ENCODE data around the gene CHRM4. TPM values are rescaled to one million over a fixed set of nuclear protein-coding genes. Genes with fewer than 3 reads are reported as not detected.
"Not testable (repeated sequence)": the region's sequence is repeated elsewhere in the genome, so short reads cannot be mapped to it uniquely, and the experiment has no call there.

Gene CHRM4
- total RNA-seq, 4 donors from 2014 or later = 0.22 TPM; not detected in 3

DNA sequence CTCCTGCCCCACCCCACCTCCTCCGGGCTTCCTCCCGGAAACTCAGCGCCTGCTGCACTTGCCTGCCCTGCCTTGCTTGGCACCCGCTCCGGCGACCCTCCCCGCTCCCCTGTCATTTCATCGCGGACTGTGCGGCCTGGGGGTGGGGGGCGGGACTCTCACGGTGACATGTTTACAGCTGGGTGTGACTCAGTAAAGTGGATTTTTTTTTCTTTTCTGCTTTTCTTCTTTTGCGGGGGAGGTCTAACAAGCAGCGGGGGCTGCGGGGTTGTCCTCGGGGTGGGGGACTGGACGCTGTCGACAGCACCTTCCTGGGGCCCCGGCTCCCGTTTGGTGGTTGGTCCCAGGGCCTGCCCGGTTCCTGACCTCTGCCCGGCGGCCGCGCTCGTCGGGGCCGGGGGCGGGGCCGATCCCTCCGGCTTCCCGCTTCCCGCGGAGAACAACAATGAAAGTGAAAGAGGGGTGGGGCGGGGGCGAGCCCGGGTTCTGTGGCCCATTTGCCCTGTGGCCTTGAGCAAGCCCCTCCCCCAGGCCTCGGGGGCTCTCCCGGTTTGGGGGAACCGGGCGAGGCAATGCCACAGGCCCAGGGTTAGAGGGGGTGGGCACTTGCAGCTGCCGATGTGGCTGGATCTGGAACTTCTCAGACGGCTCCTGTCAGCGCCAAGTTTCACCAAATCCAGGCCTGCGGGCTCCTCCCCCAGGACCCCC, 11.1 kb downstream of the CHRM4 start:
- peak; percentile 63 to 66 for DNase-seq
- Histone ChIP-seq H3K4me3 (replicated peaks in 1 of 3) (peak overlapping the region; percentile 36 to 75 (median 51)), H3K4me1 (peaks cover 8 to 16% of the 10 kb centered on the region in 2 donors), H3K9me3 (no peaks in the 10 kb centered on the region), H3K36me3 (peaks cover 7 to 13% of the 10 kb centered on the region in 2 donors), H3K27ac (peak overlapping the region in 2 of 3 donors; percentile 12 to 70), H3K27me3 (no peaks in the 10 kb centered on the region)
- WGBS, 2 donors = 3 to 9% methylated on average over 10 to 24 of the region's 45 CpGs
- intact Hi-C loops (cut with DNase I) = no loop called here
- TF ChIP-seq POLR2A (IDR thresholded peaks at IDR 0.05) (no peak), CTCF (IDR thresholded peaks at IDR 0.05) (no peak)

GRCh38 chr11:46379482-46380293, 11.9 kb downstream of the CHRM4 start:
- DNase-seq = peak in 1 of 2 donors; percentile 39
- H3K9me3 ChIP-seq; H3K27me3 ChIP-seq; intact Hi-C loops (cut with DNase I); H3K4me3 ChIP-seq (replicated peaks in 1 of 3): not testable (repeated sequence)
- peak overlapping the region in 2 of 3 donors; percentile 12 to 70 for H3K27ac ChIP-seq
- WGBS, 2 donors = 65 to 100% methylated on average over 1 to 31 of the region's 36 CpGs
- peaks cover 8 to 16% of the 10 kb centered on the region in 2 donors for H3K4me1 ChIP-seq
- peaks cover 15 to 21% of the 10 kb centered on the region in 2 donors for H3K36me3 ChIP-seq

GRCh38 chr11:46378811-46379481, 12.6 kb downstream of the CHRM4 start:
- Histone ChIP-seq H3K27ac (no peak overlapping the region), H3K4me1 (peaks cover 8 to 16% of the 10 kb centered on the region in 2 donors), H3K9me3 (no peaks in the 10 kb centered on the region), H3K36me3 (peaks cover 21 to 26% of the 10 kb centered on the region in 2 donors), H3K27me3 (no peaks in the 10 kb centered on the region), H3K4me3 (replicated peaks in 1 of 3) (no peak overlapping the region)
- intact Hi-C loops (cut with DNase I) = no loop called here
- no peak for DNase-seq
- WGBS, 2 donors = 89 to 90% methylated on average over 7 to 17 of the region's 20 CpGs
- TF ChIP-seq POLR2A (IDR thresholded peaks at IDR 0.05) (no peak), CTCF (IDR thresholded peaks at IDR 0.05) (no peak)

DNA sequence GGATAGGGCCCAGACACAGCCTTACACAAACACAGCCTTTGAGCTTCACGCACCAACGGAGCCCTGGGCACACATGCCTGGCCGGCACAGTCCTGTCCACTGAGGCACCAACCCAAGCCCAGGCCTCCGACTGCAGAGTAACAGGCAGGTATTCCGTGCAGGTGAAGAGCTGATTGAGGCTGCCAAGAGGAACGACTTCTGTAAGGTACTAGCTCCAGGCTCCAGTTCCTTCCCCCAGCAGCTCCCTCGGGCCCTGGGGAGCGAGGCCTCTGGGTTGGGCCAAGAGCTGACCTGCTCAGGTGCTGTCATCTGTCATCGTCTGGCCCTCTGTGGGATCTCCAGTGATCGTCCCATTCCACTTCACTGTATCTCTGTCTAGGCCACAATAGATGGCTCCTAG, 13.3 kb downstream of the CHRM4 start:
- no peak overlapping the region for H3K4me3 ChIP-seq (replicated peaks in 1 of 3)
- DNase-seq = no peak
- TF ChIP-seq CTCF (IDR thresholded peaks at IDR 0.05) = no peak
- no peak for TF ChIP-seq POLR2A (IDR thresholded peaks at IDR 0.05)
- intact Hi-C loops (cut with DNase I) = no loop called here
- WGBS, 2 donors = 79 to 80% methylated on average over 9 to 10 of the region's 10 CpGs
- no peaks in the 10 kb centered on the region for H3K9me3 ChIP-seq
- H3K27me3 ChIP-seq = no peaks in the 10 kb centered on the region
- H3K36me3 ChIP-seq = peaks cover 26% of the 10 kb centered on the region in 2 donors
- H3K4me1 ChIP-seq = peaks cover 8 to 16% of the 10 kb centered on the region in 2 donors
- no peak overlapping the region for H3K27ac ChIP-seq

DNA sequence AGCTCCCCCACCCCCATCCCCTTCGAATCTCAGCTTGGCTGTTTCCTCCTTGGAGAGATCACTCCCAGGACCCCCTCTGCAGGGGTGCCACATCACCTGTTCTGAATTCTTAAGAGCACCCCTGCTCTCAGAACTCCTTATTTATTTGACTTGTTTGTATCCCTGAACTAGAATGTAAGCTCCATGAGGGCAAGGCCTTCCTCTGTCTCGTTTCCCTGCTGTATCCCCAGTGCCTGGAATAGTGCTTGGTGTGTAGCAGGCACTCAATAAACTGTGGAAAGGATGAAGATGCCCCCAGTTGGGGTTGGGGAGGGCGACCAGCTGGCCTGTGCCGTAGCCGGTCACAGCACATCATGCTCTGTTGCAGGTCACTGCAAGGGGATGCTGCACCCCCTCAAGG, 13.7 kb downstream of the CHRM4 start:
- DNase-seq = no peak
- no peak for TF ChIP-seq CTCF (IDR thresholded peaks at IDR 0.05)
- no peaks in the 10 kb centered on the region for H3K9me3 ChIP-seq
- H3K36me3 ChIP-seq = peaks cover 26% of the 10 kb centered on the region in 2 donors
- H3K27ac ChIP-seq = no peak overlapping the region
- H3K4me3 ChIP-seq (replicated peaks in 1 of 3) = no peak overlapping the region
- intact Hi-C loops (cut with DNase I) = no loop called here
- H3K27me3 ChIP-seq = no peaks in the 10 kb centered on the region
- 88 to 91% methylated on average over 4 to 5 of the region's 5 CpGs for WGBS, 2 donors
- H3K4me1 ChIP-seq = peaks cover 8 to 12% of the 10 kb centered on the region in 2 donors
